ENCODE data around the gene MAP4K4. TPM values are rescaled to one million over a fixed set of nuclear protein-coding genes. Genes with fewer than 3 reads are reported as not detected.

MAP4K4 gene
- total RNA-seq, 4 donors from 2014 or later = 79.3 to 104 (median 95.0) TPM

- no peak for TF ChIP-seq CTCF (IDR thresholded peaks at IDR 0.05; ENCODE audit: low read depth)
Measured at GRCh38 chr2:101850991-101851390, 153.5 kb downstream of the MAP4K4 start.

- no peak for TF ChIP-seq CTCF (IDR thresholded peaks at IDR 0.05; ENCODE audit: low read depth)
Measured at GRCh38 chr2:101852824-101853223, 155.3 kb downstream of the MAP4K4 start.

GRCh38 chr2:101854877-101855276, 157.4 kb downstream of the MAP4K4 start:
- TF ChIP-seq CTCF (IDR thresholded peaks at IDR 0.05; ENCODE audit: low read depth) = no peak

- no peak for TF ChIP-seq CTCF (IDR thresholded peaks at IDR 0.05; ENCODE audit: low read depth)
Measured at GRCh38 chr2:101855776-101856175, 158.3 kb downstream of the MAP4K4 start.

- TF ChIP-seq CTCF (IDR thresholded peaks at IDR 0.05; ENCODE audit: low read depth) = no peak
Measured at GRCh38 chr2:101858246-101858645, 160.7 kb downstream of the MAP4K4 start.

GRCh38 chr2:101858910-101859309, 161.4 kb downstream of the MAP4K4 start:
- no peak for TF ChIP-seq CTCF (IDR thresholded peaks at IDR 0.05; ENCODE audit: low read depth)

GRCh38 chr2:101859604-101860003, 162.1 kb downstream of the MAP4K4 start:
- no peak for TF ChIP-seq CTCF (IDR thresholded peaks at IDR 0.05; ENCODE audit: low read depth)

Data from subcutaneous adipose tissue (tissue), 4 donors.